A549 (cell line): Measurements from ENCODE around the gene PCOLCE2.

Source experiments
- CBX8 ChIP-seq: fragments of 200-600 bp; sonication (generic); IDR thresholded peaks from 2 replicates; pipeline ENCODE4 v1.6.1; 2016
- CEBPB ChIP-seq, 2 experiments: fragments of >200 bp in 1 of 2; sonication (Bioruptor Twin) in 1 of 2; formaldehyde crosslinking in 1 of 2; IDR thresholded peaks; 2 replicates each; pipeline ENCODE4 v1.6.1; 2012 to 2016
- EP300 ChIP-seq, 2 experiments: fragments of >200 bp; sonication (Bioruptor Twin); formaldehyde crosslinking; IDR thresholded peaks; 2 replicates in 1 of 2; 3 replicates in 1 of 2; pipeline ENCODE4 v1.6.1; 2016 to 2017
- ESRRA ChIP-seq: fragments of 150-350 bp; IDR thresholded peaks from 2 replicates; pipeline ENCODE4 v1.6.1; 2014; ENCODE audit warnings: mild to moderate bottlenecking, low read length, borderline replicate concordance
- FOSL2 ChIP-seq, 2 experiments: fragments of 450-650 bp in 1 of 2; fragments of >200 bp in 1 of 2; sonication (Bioruptor Twin) in 1 of 2; formaldehyde crosslinking; IDR thresholded peaks; 2 replicates each; pipeline versions ENCODE4 v1.5.0 to v1.6.1; 2016 to 2020; ENCODE audit warnings: mild to moderate bottlenecking in 1 of 2, moderate library complexity in 1 of 2
- MYC ChIP-seq: IDR thresholded peaks from 2 replicates; pipeline ENCODE4 v1.6.1; 2012; ENCODE audit warnings: mild to moderate bottlenecking, inconsistent platforms, low read length, improper control_type of control experiment, borderline replicate concordance
- POLR2A ChIP-seq: IDR thresholded peaks from 2 replicates; pipeline ENCODE4 v1.6.1; 2012; ENCODE audit warnings: mild to moderate bottlenecking, low read length
- POLR2AphosphoS2 ChIP-seq: conservative IDR thresholded peaks from 2 replicates; pipeline ENCODE4 v1.6.1; 2012; ENCODE audit warnings: low read length, improper control_type of control experiment, inconsistent platforms
- RFX5 ChIP-seq: fragments of 450-650 bp; IDR thresholded peaks from 2 replicates; pipeline ENCODE4 v1.7.1; 2014; ENCODE audit warnings: antibody characterized with exemption, mild to moderate bottlenecking, moderate library complexity
- ZC3H11A ChIP-seq: fragments of 450-650 bp; IDR thresholded peaks from 2 replicates; pipeline ENCODE4 v1.6.1; 2014; ENCODE audit warnings: antibody characterized with exemption, mild to moderate bottlenecking
- TF ChIP-seq, protein P1 (sequence below): fragments of >200 bp; sonication (Bioruptor Twin); formaldehyde crosslinking; IDR thresholded peaks from 3 replicates; pipeline ENCODE4 v1.5.1; 2016
- TF ChIP-seq, protein P2 (sequence below): IDR thresholded peaks from 2 replicates; pipeline ENCODE4 v1.6.1; 2012

GRCh38 chr3:142875583-142876207 lies 13.2 kb downstream of the PCOLCE2 start:
- TF ChIP-seq CEBPB (IDR thresholded peaks at IDR 0.05) (no peak), FOSL2 (IDR thresholded peaks at IDR 0.05) (no peak), FOSL2 (CRISPR knock-in tag; IDR thresholded peaks at IDR 0.05) (no peak), ESRRA (no peak), RFX5 (no peak), MYC (no peak), POLR2A (no peak), EP300 (IDR thresholded peaks at IDR 0.05) (no peak), ZC3H11A (no peak), POLR2AphosphoS2 (no peak), CBX8 (no peak)
- TF ChIP-seq, protein P1, sequence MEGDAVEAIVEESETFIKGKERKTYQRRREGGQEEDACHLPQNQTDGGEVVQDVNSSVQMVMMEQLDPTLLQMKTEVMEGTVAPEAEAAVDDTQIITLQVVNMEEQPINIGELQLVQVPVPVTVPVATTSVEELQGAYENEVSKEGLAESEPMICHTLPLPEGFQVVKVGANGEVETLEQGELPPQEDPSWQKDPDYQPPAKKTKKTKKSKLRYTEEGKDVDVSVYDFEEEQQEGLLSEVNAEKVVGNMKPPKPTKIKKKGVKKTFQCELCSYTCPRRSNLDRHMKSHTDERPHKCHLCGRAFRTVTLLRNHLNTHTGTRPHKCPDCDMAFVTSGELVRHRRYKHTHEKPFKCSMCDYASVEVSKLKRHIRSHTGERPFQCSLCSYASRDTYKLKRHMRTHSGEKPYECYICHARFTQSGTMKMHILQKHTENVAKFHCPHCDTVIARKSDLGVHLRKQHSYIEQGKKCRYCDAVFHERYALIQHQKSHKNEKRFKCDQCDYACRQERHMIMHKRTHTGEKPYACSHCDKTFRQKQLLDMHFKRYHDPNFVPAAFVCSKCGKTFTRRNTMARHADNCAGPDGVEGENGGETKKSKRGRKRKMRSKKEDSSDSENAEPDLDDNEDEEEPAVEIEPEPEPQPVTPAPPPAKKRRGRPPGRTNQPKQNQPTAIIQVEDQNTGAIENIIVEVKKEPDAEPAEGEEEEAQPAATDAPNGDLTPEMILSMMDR, result no peak
- TF ChIP-seq, protein P2, sequence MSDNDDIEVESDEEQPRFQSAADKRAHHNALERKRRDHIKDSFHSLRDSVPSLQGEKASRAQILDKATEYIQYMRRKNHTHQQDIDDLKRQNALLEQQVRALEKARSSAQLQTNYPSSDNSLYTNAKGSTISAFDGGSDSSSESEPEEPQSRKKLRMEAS, result no peak
